LoVo (cell line): ENCODE data around the gene ZRANB1.
"Not testable (repeated sequence)": the region's sequence is repeated elsewhere in the genome, so short reads cannot be mapped to it uniquely, and the experiment has no call there.

Experiments used
- DNase-seq: peaks from one replicate; pipeline ENCODE4 v3.0.0-alpha.2; 2016; ENCODE audit warnings: low spot score

ZRANB1 gene

GRCh38 chr10:124941823-124942222 lies at the start of gene ZRANB1:
Gene ZRANB1, plus strand, starts transcription at chr10:124942123. Its CDS starts 371 bp downstream, at chr10:124942494.
- DNase-seq, result no peak

- no peak for DNase-seq
Measured at GRCh38 chr10:124892905-124893304, 49.0 kb upstream of the ZRANB1 start.

GRCh38 chr10:124894569-124895215 lies 47.2 kb upstream of the ZRANB1 start:
- DNase-seq, result no peak

- DNase-seq, result no peak
Measured at GRCh38 chr10:124896751-124897150, 45.2 kb upstream of the ZRANB1 start.

- DNase-seq, result no peak
Measured at GRCh38 chr10:124898471-124898870, 43.5 kb upstream of the ZRANB1 start.

GRCh38 chr10:124899151-124899550 lies 42.8 kb upstream of the ZRANB1 start:
- no peak for DNase-seq

GRCh38 chr10:124902462-124902861 lies 39.5 kb upstream of the ZRANB1 start:
- DNase-seq, result no peak

GRCh38 chr10:124903111-124903510 lies 38.8 kb upstream of the ZRANB1 start:
- no peak for DNase-seq

GRCh38 chr10:124904796-124905195 lies 37.1 kb upstream of the ZRANB1 start:
- DNase-seq, result no peak

- no peak for DNase-seq
Measured at GRCh38 chr10:124906551-124907001, 35.3 kb upstream of the ZRANB1 start.

- no peak for DNase-seq
Measured at GRCh38 chr10:124909563-124909962, 32.4 kb upstream of the ZRANB1 start.

- DNase-seq, result no peak
Measured at GRCh38 chr10:124911124-124912067, 30.5 kb upstream of the ZRANB1 start.

GRCh38 chr10:124912101-124912886 lies 29.6 kb upstream of the ZRANB1 start:
- DNase-seq, result no peak

- DNase-seq, result no peak
Measured at GRCh38 chr10:124913167-124913566, 28.8 kb upstream of the ZRANB1 start.

- not testable (repeated sequence) for DNase-seq
Measured at GRCh38 chr10:124914398-124914797, 27.5 kb upstream of the ZRANB1 start.

- DNase-seq, result peak; percentile 26
Measured at GRCh38 chr10:124916098-124916584, 25.8 kb upstream of the ZRANB1 start.

- DNase-seq, result peak; percentile 95
Measured at GRCh38 chr10:124916585-124917427, 25.1 kb upstream of the ZRANB1 start.

GRCh38 chr10:124917428-124918190 lies 24.3 kb upstream of the ZRANB1 start:
- DNase-seq, result peak; percentile 11

- DNase-seq, result peak; percentile 47
Measured at GRCh38 chr10:124918191-124918830, 23.6 kb upstream of the ZRANB1 start.

- no peak for DNase-seq
Measured at GRCh38 chr10:124918906-124919305, 23.0 kb upstream of the ZRANB1 start.
